Body of pancreas (tissue), 4 donors: ENCODE results near the gene SPDYE16.

Experiments used
- CTCF ChIP-seq, 7 experiments: fragments of 450-650 bp in 4 of 7; fragments of 200-600 bp in 3 of 7; sonication (generic) in 3 of 7; IDR thresholded peaks; one replicate each; pipeline ENCODE4 v1.5.1; 2016 to 2019; ENCODE audit warnings: antibody characterized with exemption in 7 of 7
- POLR2A ChIP-seq, 3 donors: fragments of 450-650 bp; IDR thresholded peaks; one replicate each; pipeline ENCODE4 v1.6.1; 2016; ENCODE audit warnings: antibody characterized with exemption in 3 of 3, mild to moderate bottlenecking in 2 of 3

GRCh38 chr7:76513817-76514799 is 29.0 kb downstream of the SPDYE16 start:
- no peak for TF ChIP-seq POLR2A (IDR thresholded peaks at IDR 0.05)
- no peak for TF ChIP-seq CTCF (IDR thresholded peaks at IDR 0.05)
